Large intestine (tissue), 3 donors: Measurements from ENCODE around the gene TAF1B. TPM values are rescaled to one million over a fixed set of nuclear protein-coding genes. Genes with fewer than 3 reads are reported as not detected.

Source experiments
- DNase-seq, 2 donors: peaks; one replicate each; pipeline versions ENCODE4 v3.0.0 to v3.0.0-alpha.2; 2013
- H3K27ac ChIP-seq: one replicate; pipeline ENCODE4 v1.5.1; 2013; ENCODE audit warnings: low read length
- H3K27me3 ChIP-seq: 2 replicates; pipeline ENCODE4 v1.6.1; 2013; ENCODE audit warnings: low read length; ENCODE audit not compliant: control insufficient read depth, insufficient read depth
- H3K36me3 ChIP-seq: 2 replicates; pipeline ENCODE4 v1.6.1; 2013; ENCODE audit warnings: low read length; ENCODE audit not compliant: control insufficient read depth, insufficient read depth
- H3K4me1 ChIP-seq: one replicate; pipeline ENCODE4 v1.6.1; 2013; ENCODE audit warnings: low read length; ENCODE audit not compliant: control insufficient read depth, insufficient read depth
- H3K4me3 ChIP-seq: one replicate; pipeline ENCODE4 v1.5.1; 2013; ENCODE audit warnings: low read length
- H3K9me3 ChIP-seq: one replicate; pipeline ENCODE4 v1.6.1; 2013; ENCODE audit warnings: mild to moderate bottlenecking, low read depth, low read length, moderate library complexity; ENCODE audit not compliant: control insufficient read depth
- WGBS: methylation state at CpG from one replicate; pipeline ENCODE4 v1.1.5; 2013; ENCODE audit warnings: low lambda C conversion rate; ENCODE audit not compliant: insufficient coverage; 5-methylcytosine and 5-hydroxymethylcytosine counted together
- polyA plus RNA-seq: library from polyadenylated mRNA; unstranded; fragments of 120-200 nt; gene quantifications from one replicate; pipeline ENCODE4 v1.2.1, GENCODE V29; 2013

TAF1B gene
- polyA plus RNA-seq, 1 donor: 12.0 TPM

DNA sequence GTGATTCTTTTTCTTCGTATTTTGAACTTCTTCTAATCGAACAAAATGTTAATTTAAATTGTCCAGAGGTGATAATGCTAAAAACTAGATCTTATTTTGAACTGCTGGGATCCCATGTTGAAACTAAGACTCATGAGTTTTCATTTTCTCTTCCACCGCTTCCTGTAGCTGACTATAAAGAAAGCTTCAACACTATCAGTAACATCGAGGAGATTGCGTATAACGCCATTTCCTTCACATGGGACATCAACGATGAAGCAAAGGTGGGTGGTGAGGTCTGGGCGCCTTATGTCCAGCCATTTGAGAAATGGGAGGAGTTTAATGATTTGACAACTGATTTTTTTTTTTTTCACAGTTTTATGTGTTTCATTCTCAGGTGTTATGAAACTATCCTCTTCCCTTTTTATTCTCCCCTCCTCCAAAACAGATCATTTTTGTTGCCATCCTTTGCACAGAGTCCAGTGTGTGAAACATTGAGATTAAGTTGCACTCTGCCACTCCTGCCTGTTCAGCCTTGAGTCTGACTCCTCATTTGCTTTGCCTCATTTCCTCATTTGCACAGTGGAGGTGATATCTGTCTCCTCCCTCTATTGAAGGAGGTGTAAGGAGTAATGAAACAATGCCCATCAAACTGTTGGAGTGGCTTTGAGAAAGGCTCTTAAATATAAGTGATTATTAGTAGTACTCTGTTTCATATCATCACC, 122.0 kb downstream of the TAF1B start:
- no peaks in the 10 kb centered on the region for H3K36me3 ChIP-seq
- DNase-seq: no peak
- no peaks in the 10 kb centered on the region for H3K27me3 ChIP-seq
- H3K4me3 ChIP-seq: no peak overlapping the region
- no peaks in the 10 kb centered on the region for H3K4me1 ChIP-seq
- 91% methylated on average over 4 of the region's 8 CpGs for WGBS
- H3K9me3 ChIP-seq: no peaks in the 10 kb centered on the region
- no peak overlapping the region for H3K27ac ChIP-seq

DNA sequence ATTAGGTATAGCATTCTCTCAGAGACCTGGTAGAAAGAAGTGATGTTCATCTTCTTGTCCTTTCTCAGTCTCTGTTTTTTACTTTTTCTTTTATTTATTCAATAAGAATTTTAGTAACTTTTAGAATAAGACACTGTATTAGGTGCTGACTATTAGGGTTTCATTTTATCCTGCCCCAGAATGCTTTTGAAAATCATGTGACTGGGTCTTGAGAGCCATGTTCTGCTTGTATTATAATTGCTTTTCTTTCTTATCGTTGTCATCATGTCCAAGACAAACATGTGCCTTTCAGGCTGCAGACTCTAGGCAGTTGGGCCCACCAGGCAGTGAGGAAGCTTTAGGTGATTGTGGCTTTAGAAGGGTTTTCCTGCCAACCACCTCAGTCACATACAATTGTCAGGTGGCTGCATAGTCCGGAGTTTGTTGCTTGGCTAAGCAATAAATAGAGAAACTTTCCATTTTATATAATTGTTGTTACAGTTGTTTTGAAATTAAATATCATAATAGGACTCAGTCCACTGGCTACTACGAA, 123.3 kb downstream of the TAF1B start:
- H3K27me3 ChIP-seq: no peaks in the 10 kb centered on the region
- H3K9me3 ChIP-seq: no peaks in the 10 kb centered on the region
- no peaks in the 10 kb centered on the region for H3K36me3 ChIP-seq
- no peaks in the 10 kb centered on the region for H3K4me1 ChIP-seq
- H3K4me3 ChIP-seq: no peak overlapping the region
- WGBS: no CpG with 5 or more reads among the region's 3 CpGs
- no peak for DNase-seq
- no peak overlapping the region for H3K27ac ChIP-seq

DNA sequence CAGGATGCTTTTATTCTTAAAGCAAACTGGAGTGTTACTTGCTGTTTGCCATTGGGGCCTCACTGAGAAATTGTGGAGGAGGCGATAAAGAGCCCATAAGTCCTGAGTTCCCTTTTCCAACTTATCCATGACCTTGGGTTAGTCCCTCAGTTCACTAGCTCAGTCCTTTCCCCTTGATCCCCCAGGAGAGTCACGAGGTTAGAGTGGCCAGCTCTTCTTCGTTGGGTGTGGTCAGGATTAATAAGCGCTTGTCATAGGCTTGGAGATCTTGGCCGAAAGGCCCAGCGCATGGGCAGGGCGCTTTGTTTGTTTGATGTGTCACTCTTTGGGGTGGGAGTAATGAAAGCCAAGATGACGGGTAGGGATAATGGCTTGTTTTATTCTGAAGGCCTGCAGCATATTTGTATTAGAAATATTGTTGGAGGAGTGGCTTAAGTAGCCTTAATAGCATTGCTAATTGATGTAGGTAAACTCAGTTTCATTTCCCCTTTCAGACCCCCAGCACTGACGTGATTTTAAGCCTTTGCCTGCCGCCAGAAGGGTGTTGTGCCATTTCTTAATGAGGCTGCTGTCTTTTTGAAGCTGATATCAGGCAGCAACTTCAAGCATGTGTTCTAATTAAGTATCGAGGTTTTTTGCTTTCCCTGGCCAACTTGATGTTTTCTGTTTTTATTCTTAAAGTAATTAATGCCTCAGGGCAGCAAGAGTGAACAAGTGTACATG, 123.9 kb downstream of the TAF1B start:
- Histone ChIP-seq H3K27ac (no peak overlapping the region), H3K4me3 (no peak overlapping the region), H3K36me3 (no peaks in the 10 kb centered on the region), H3K4me1 (no peaks in the 10 kb centered on the region), H3K27me3 (no peaks in the 10 kb centered on the region), H3K9me3 (no peaks in the 10 kb centered on the region)
- WGBS: 60% methylated on average over 1 of the region's 11 CpGs
- DNase-seq: no peak

DNA sequence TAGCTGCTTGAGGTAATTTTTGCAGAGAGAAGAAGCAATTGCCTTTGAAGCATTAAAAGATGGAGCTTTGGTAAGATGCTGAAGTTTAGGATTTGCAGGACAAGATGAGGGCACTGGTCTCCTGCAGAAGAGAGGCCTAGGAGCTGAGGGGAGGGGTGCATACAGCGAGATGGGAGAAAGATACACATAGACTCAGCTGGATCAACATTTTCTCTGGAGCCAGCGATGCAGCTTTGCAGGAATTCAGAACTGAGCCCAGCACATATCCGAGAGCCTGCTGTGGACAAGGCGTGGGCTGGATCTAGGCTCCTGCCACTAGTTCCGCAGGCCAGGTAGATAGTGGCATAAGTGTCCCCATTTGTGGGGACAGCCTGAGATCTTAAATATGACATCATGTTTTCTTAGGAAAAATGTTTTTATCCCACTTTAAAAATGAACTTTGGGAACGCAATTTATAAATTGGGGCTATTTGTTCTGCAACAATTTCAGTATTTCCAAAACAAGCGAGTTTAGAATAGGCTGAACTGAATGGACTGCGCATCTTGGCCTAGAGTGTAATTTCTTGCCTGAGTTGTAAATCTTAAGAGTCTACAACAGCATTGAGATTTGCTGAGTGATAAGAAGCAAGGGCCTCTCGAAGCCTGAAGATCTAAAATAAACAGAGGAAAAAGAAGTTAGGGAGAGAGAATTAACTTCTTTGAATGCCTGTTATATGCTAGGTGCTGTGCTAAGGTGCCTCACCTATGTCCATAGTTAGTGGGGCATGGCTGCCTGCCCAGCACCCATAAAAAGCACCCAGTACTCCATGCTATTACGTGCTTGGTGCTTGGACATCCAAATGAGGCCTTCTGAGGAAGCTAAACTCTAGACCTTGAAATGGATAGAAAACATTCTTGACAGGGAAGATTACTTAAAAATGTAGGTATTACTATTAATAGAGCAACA, 125.6 kb downstream of the TAF1B start:
- Histone ChIP-seq H3K9me3 (no peaks in the 10 kb centered on the region), H3K36me3 (no peaks in the 10 kb centered on the region), H3K27ac (no peak overlapping the region), H3K4me3 (no peak overlapping the region), H3K27me3 (no peaks in the 10 kb centered on the region), H3K4me1 (no peaks in the 10 kb centered on the region)
- WGBS: 60% methylated on average over 2 of the region's 10 CpGs
- DNase-seq: no peak

DNA sequence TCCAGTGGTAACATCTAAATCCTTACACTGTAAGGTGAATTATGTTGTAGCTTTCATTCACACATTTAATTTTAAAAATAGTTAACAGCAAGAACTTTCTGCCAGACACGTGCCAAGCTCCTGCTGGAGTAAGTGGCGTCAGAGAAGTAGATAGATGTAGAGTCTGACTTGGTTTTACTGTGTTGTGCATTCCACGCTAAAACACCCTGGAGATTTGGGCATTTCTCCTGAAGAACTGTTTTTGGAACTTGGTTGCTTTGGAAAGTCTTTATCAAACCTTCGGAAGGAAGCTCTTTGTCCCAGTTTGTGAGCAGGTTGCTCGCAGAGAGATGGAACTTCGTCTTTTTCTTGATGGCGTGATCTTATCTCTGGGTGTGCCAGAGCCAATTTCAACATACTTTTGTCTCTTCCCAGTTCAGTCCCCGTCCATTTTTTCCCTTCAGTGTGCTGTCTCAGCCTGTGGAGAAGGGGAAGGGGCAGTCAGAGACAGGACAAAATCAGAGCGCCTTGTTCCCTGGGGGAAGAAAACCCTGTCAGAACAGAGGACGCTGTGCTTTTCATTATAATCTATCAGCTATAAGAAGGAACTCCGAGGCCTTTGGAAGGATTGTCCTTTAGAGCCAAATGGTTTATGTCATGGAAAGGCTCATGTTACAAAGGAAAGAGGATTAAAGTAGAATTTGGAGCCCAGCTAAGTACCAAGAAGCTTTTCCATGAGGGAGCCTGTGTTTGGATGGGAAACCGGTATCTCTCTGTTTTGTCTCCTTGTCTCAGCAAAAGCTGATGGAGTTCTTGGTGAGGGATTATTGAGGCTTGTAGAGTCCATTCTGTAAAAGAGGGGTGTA, 127.1 kb downstream of the TAF1B start:
- H3K36me3 ChIP-seq: no peaks in the 10 kb centered on the region
- no peaks in the 10 kb centered on the region for H3K27me3 ChIP-seq
- H3K27ac ChIP-seq: no peak overlapping the region
- no peaks in the 10 kb centered on the region for H3K9me3 ChIP-seq
- no CpG with 5 or more reads among the region's 12 CpGs for WGBS
- H3K4me1 ChIP-seq: no peaks in the 10 kb centered on the region
- no peak for DNase-seq
- H3K4me3 ChIP-seq: no peak overlapping the region

DNA sequence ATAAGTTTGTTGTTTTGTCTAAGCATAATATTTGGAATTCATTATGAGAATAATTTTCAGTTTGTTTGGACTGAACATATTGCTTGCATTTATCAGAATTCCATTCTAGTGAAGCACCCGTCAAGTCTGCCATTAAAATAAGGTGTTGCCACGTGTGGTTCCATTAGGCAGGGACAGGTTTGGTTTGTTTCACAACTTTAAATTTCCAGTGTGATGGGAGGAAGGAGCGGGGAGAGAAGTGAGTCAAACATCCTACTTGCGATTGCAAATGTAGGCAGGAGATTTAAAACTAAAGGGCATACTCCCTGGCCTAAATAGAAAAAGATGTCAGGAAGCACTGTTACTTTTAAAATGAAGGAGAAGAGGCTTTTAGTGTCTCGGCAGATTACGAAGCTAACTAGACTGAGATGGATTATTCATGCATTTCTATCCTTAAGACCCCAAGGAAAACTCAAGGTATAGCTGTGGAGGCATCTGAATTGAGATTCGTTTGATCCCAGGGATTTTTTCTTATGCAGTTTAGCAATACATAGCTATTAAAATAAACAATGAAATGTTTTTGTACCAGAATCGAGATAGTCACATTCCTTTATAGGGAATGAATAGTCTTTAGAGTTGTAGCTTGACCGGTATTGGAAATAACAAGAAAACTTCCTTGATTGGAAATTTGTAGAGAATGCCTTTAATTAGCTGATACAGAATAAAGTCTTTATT, 128.0 kb downstream of the TAF1B start:
- Histone ChIP-seq H3K36me3 (no peaks in the 10 kb centered on the region), H3K9me3 (no peaks in the 10 kb centered on the region), H3K4me1 (no peaks in the 10 kb centered on the region), H3K4me3 (no peak overlapping the region), H3K27me3 (no peaks in the 10 kb centered on the region), H3K27ac (no peak overlapping the region)
- WGBS: 80% methylated on average over 2 of the region's 9 CpGs
- DNase-seq: no peak

DNA sequence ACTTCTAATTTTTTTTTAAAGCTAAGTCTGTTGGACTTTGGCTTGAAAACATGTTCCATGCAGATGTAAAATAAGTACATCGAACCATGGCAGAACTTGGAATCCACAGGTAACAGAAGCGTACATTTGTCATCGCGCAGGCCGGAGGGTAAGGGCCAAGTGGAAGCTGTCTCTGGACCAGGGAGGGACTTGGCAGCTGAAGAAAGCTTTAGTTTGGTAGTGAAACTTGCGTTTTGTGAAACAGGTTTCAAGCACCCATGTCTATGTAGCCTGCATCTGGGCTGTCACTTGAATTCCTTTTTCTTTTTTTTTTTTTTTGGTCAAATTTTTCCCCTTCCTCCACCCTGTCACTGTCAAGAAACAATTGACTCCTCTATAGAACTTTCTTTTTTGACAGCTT, 128.6 kb downstream of the TAF1B start:
- Histone ChIP-seq H3K9me3 (no peaks in the 10 kb centered on the region), H3K27ac (no peak overlapping the region), H3K27me3 (no peaks in the 10 kb centered on the region), H3K4me3 (no peak overlapping the region), H3K4me1 (no peaks in the 10 kb centered on the region), H3K36me3 (no peaks in the 10 kb centered on the region)
- no CpG with 5 or more reads among the region's 6 CpGs for WGBS
- DNase-seq: no peak

DNA sequence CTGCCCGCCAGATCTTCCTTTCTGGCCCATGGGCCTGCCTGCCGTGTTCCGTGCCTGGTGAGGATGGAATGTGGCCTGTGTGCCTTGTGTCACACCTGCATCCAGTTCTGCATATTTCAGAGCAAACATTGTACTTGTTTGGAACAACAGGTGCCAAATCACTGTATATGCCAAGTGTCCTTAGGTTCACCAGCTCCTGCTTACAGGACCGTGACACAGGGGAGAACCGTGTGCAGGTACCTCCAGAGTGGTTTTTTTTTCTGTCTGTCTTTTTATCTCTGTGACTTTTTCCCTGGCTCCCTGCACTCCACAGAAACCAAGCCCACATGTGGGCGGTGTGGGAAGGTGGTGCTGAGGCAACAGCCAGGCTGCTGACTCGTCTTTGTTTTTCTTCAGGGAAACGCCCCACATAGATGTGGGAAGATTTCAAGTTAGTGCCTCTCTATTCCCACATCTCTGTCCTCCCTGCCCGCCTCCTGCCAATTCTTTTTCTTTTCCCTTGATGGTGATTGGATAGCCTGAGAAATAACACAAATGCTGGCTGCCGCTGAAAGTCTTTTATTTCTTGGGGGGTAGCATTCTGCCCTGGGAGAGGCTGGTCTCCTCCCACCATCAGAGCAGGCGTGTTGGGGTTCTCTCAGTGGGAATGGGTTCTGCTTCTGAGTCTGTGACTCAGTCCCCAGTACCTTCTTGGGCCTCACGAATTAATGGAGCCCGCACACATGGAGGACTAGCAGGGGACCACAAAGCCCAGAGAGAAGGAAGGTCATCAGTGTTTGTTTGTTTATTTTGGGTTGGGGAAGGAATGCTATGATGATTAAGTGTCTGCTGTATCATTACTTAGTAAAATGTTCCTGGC, 129.6 kb downstream of the TAF1B start:
- H3K27me3 ChIP-seq: no peaks in the 10 kb centered on the region
- no peaks in the 10 kb centered on the region for H3K4me1 ChIP-seq
- H3K27ac ChIP-seq: no peak overlapping the region
- WGBS: 67% methylated on average over 3 of the region's 13 CpGs
- H3K4me3 ChIP-seq: no peak overlapping the region
- no peaks in the 10 kb centered on the region for H3K36me3 ChIP-seq
- H3K9me3 ChIP-seq: no peaks in the 10 kb centered on the region
- DNase-seq: no peak

DNA sequence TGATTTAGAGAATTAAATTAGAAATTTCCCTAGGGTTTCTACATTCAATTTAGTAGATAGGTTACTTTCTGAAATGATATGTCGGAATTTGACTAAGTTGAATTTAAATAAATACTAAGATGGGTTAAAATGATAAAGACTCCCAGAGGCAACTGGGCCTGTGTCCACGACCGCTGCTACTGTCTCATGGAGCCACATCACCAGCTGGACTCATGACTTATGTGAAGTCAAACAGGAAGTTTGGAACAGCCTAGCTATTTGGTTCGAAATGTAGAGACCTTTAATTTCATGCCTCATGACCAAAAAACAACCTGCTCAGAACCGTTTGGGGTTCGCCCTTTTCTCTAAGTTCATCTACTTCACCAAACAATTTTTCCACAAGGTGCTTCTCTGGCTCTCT, 130.4 kb downstream of the TAF1B start:
- no peaks in the 10 kb centered on the region for H3K4me1 ChIP-seq
- whole genome bisulfite sequencing: 75% methylated on average over 2 of the region's 6 CpGs
- no peaks in the 10 kb centered on the region for H3K27me3 ChIP-seq
- no peak for DNase-seq
- H3K9me3 ChIP-seq: no peaks in the 10 kb centered on the region
- H3K36me3 ChIP-seq: no peaks in the 10 kb centered on the region
- H3K4me3 ChIP-seq: no peak overlapping the region
- no peak overlapping the region for H3K27ac ChIP-seq
